Stimulated activated naive CD8-positive, alpha-beta T cell treated with anti-CD3 and anti-CD28 coated beads, Interleukin-15, amount 100 ng/mL, for 72 hours (primary cell): Measurements from ENCODE around the gene TMEM181.

Source experiments
- ATAC-seq: fragments of 150-1000 bp; cut with Tn5 transposase; 2 replicates; pipeline ENCODE4 v1.10.0; 2021; ENCODE audit warnings: mild to moderate bottlenecking, moderate library complexity
- DNase-seq, 2 donors: peaks; one replicate each; pipeline ENCODE4 v3.0.0; 2021 to 2022
- H3K27ac Mint-ChIP-seq, 2 donors: one replicate each; pipeline ENCODE4 v1.8.0; 2022; ENCODE audit warnings: mild to moderate bottlenecking in 2 of 2, mixed read lengths in 2 of 2, moderate library complexity in 2 of 2
- H3K27me3 Mint-ChIP-seq: one replicate; pipeline ENCODE4 v1.8.0; 2022; ENCODE audit warnings: mixed read lengths
- H3K4me1 Mint-ChIP-seq: one replicate; pipeline ENCODE4 v1.8.0; 2022; ENCODE audit warnings: mild to moderate bottlenecking, mixed read lengths
- H3K4me3 Mint-ChIP-seq, 2 donors: one replicate each; pipeline ENCODE4 v1.8.0; 2022; ENCODE audit warnings: mild to moderate bottlenecking in 2 of 2, mixed read lengths in 2 of 2, moderate library complexity in 1 of 2
- H3K9me3 Mint-ChIP-seq, 2 donors: one replicate each; pipeline ENCODE4 v1.8.0; 2022; ENCODE audit warnings: mixed read lengths in 2 of 2

TMEM181 gene

DNA sequence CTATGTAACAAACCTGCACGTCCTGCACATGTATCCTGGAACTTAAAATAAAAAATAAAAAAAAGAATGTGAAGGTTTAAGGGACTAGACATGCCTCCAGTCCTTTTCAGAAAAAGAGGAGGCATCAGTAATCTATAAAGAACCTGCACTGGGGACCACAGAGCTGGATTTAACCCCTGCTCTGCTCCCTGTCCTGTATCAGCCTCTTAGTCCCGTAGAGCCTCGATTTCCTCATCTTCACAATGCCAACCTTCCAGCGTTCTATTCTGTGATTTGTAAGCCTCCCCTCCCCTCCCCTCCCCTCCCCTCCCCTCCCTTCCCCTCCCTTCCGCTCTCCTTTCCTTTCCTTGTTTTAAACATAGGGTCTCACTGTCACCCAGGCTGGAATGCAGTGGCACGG lies 31.1 kb upstream of the TMEM181 start:
- peaks cover 67% of the 10 kb centered on the region for H3K27me3 Mint-ChIP-seq
- no peak overlapping the region for H3K27ac Mint-ChIP-seq
- ATAC-seq (no peak), DNase-seq (no peak)
- no peaks in the 10 kb centered on the region for H3K4me1 Mint-ChIP-seq
- H3K4me3 Mint-ChIP-seq = no peak overlapping the region
- H3K9me3 Mint-ChIP-seq = peaks cover 14 to 27% of the 10 kb centered on the region in 2 donors

DNA sequence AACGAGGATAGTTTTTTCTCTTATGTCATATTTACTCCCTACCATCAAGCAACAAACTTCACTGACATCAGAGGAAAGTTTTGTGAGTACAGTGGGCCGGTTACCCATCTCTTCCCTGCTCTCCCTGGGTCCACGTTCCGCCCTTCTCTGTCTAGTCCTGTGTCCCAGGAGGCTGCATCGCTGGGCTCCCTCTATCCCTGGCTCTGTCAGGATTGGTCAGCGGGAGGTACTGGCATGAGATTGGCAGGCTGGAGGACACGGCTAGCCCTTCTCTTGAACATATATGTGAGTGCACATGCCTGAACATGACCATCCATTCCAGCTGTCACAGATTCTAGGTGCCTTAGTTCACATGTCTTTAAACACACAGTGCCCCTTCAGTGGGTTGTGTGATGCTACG lies 30.3 kb upstream of the TMEM181 start:
- H3K4me3 Mint-ChIP-seq = no peak overlapping the region
- peaks cover 61% of the 10 kb centered on the region for H3K27me3 Mint-ChIP-seq
- ATAC-seq (no peak), DNase-seq (no peak)
- peaks cover 14 to 27% of the 10 kb centered on the region in 2 donors for H3K9me3 Mint-ChIP-seq
- no peak overlapping the region for H3K27ac Mint-ChIP-seq
- H3K4me1 Mint-ChIP-seq = no peaks in the 10 kb centered on the region

DNA sequence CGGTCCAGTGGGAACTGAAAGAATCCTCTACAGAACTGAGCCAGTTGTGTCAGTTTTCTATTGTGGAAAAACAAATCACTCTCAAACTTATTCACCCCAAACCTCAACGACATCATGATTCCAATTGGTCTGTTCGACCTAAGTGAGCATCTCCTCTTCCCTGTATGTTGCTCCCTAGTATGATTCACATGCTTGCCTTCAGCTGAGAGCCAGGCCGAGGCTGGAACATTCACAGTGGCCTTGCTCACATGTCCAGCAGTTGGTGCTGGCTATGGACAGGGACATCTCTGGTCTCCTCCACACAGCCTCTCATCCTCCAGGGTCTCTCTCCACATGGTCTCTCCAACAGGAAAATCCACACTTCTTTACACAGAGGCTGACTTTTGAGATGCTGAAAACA lies 28.3 kb upstream of the TMEM181 start:
- ATAC-seq (no peak), DNase-seq (no peak)
- Mint-ChIP-seq H3K4me1 (no peaks in the 10 kb centered on the region), H3K27ac (no peak overlapping the region), H3K27me3 (peaks cover 61% of the 10 kb centered on the region), H3K9me3 (peaks cover 9 to 33% of the 10 kb centered on the region in 2 donors), H3K4me3 (no peak overlapping the region)

DNA sequence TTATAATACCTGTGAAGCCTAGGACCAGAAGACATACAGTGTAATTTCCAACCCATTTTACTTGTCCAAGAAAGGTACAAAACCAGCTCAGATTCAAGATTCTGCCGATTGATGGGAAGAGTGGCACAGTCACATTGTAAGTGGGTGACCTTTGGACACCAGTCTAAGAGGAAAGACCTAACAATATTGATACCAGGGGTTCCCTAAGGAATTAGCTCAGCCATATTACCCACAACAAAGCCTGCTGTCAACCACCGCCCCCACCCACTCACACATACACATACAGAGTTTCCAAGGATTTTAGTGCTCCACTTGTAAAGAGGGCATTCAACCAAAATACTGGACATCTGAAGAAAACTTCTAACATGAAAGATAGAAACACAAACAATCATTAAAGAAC lies 27.9 kb upstream of the TMEM181 start:
- Mint-ChIP-seq H3K27me3 (peaks cover 60% of the 10 kb centered on the region), H3K4me1 (no peaks in the 10 kb centered on the region), H3K4me3 (no peak overlapping the region), H3K27ac (no peak overlapping the region), H3K9me3 (peaks cover 5 to 29% of the 10 kb centered on the region in 2 donors)
- DNase-seq (no peak), ATAC-seq (no peak)

DNA sequence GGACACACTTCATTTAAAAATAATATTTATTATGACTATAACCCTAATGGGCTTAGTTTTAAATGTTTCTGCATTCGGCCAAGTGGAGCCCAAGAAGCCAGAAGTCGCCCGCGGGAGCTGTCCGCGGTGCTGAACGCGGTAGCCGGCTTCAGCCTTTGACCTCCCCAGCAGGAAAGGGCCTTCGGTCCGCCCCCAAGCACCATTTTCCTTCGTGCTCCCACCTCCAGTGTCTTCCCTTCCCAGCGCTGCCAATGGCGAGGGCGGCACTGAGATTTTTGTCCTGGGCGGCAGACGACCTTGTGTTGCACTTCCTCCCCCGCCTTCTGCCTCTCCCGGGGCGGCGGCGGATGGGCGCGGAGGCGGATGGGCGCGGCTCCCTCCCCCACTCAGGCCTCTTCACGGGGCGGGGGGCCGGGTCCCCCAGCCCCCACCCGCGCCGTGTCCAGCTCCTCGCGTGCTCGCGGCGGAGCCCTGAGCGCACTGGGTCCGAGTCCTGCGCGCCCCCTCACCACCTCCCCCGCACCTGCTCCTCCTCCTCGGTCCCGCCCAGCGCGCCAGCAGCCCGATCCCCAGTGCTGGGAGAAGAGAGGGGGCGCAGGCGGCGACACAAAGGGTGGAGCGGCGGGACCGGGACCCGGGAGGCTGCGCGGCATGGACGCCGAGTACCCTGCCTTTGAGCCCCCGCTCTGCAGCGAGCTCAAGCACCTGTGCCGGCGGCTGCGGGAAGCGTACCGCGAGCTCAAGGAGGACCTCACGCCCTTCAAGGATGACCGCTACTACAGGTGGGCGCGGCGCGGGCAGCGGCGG lies 23.6 kb upstream of the TMEM181 start:
- Mint-ChIP-seq H3K27me3 (peaks cover 74% of the 10 kb centered on the region), H3K9me3 (peaks cover 0 to 13% of the 10 kb centered on the region in 2 donors), H3K27ac (no peak overlapping the region), H3K4me1 (no peaks in the 10 kb centered on the region), H3K4me3 (peak overlapping the region; percentile 69 to 85)
- ATAC-seq (peak; percentile 67), DNase-seq (peak; percentile 64 to 68)

DNA sequence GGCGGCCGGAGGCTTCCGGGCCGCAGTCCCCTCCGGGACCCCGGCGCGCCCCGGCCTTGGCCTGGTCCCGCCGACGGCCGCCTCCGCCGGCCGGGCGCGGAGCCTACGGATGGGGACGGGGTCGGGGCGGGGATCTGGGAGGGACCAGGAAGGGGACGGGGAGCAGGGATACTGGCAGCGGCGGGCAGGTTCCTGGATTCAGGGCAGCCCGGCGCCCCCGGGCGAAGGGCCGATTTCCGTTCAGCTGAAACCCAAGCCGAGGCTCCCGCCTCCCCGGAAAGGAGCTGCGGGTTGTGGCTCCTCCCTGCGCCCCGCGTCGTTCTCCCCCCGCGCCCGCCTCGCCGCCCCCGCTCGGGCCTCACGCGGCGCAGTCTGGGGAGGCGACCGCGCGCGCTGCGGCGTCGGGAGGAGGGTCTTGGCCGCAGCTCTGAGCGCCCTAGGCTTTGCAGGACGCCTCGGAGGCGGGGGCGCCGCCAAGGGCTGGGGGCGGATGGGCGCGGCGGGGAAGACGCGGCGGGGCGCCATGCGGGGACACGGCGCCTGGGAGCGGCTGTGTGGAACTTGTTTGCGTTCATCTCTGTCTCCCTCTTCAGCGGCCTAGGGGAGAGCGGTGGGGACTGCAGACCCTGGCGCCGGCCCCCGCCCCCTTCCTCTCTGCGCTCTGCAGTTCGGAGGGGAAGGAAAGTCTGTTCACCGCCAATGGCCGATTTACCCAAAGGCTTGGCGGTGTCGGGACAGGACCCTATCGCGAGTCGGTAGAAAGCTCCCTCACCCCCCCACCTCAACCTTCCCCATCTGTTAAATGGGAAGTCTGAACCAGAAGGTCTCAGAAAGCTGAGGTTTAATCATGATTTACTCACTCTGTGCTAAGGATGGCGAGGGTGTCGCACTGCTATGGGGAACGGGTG lies 22.7 kb upstream of the TMEM181 start:
- DNase-seq (no peak), ATAC-seq (peak; percentile 68)
- no peak overlapping the region for H3K27ac Mint-ChIP-seq
- H3K9me3 Mint-ChIP-seq = peaks cover 0 to 7% of the 10 kb centered on the region in 2 donors
- H3K27me3 Mint-ChIP-seq = peaks cover 67% of the 10 kb centered on the region
- peak overlapping the region; percentile 69 to 85 for H3K4me3 Mint-ChIP-seq
- H3K4me1 Mint-ChIP-seq = no peaks in the 10 kb centered on the region

DNA sequence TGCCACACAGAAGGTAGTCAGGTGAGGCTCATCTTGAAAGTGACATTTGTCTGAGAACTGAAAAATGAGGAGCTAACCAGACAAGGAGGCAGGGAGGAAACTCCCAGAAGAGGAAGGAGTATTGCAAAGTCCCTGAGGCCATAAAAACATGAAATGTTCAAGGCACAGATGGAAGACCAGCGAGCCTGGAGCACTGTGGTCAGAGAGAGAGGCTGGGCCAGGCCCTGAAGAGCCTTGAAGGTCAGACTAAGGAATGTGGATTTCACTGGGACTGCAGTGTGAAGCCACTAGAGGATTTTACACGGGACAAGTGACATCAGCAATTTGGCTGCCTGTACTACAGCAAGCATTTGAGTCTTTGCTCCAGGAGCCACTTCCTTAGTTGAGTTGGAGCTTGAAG lies 21.1 kb upstream of the TMEM181 start:
- Mint-ChIP-seq H3K9me3 (peaks cover 0 to 7% of the 10 kb centered on the region in 2 donors), H3K27ac (no peak overlapping the region), H3K4me1 (no peaks in the 10 kb centered on the region), H3K4me3 (no peak overlapping the region), H3K27me3 (peaks cover 67% of the 10 kb centered on the region)
- DNase-seq = no peak
- no peak for ATAC-seq

DNA sequence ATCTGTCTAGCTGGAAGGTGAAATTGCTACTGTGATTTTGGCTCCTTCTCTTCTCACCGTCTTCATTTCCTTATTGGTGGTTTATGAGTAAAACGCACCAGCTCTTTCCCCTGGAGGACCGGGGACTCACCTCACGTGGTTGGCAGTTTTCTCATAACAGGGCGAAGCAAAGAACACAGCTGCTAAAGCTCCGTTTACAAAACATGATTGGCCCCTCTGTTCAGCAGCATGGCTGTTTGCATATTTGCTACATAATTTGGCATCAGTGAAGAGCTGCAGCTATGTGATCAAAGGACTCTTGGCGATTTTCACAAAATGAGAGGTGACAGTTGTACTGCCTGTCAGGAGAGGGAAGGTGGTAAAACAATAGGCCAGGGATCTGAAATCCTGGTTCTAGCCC lies 20.5 kb upstream of the TMEM181 start:
- Mint-ChIP-seq H3K27me3 (peaks cover 67% of the 10 kb centered on the region), H3K9me3 (peaks cover 0 to 7% of the 10 kb centered on the region in 2 donors), H3K4me3 (no peak overlapping the region), H3K4me1 (no peaks in the 10 kb centered on the region), H3K27ac (no peak overlapping the region)
- no peak for ATAC-seq
- DNase-seq = no peak

DNA sequence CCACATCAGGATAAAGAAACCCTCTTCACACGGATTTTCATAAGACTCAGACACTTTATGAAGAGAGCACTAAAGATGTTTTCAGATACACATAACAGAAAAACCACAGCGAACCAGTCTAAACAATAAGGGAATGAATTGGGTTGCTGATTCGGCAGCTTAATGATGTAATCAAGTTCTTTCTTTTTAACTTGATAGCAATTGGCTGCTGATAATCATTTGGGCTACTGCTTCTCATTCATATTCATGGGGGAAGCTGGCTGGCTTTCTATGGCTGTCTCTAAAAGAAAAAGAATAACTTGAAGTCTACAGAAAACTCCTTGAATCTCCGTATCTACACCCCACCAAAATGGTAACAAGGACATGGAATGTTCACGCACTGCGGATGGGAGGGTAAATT lies 20.0 kb upstream of the TMEM181 start:
- Mint-ChIP-seq H3K27me3 (peaks cover 62% of the 10 kb centered on the region), H3K4me1 (no peaks in the 10 kb centered on the region), H3K4me3 (no peak overlapping the region), H3K27ac (no peak overlapping the region), H3K9me3 (peaks cover 0 to 7% of the 10 kb centered on the region in 2 donors)
- DNase-seq (no peak), ATAC-seq (no peak)

DNA sequence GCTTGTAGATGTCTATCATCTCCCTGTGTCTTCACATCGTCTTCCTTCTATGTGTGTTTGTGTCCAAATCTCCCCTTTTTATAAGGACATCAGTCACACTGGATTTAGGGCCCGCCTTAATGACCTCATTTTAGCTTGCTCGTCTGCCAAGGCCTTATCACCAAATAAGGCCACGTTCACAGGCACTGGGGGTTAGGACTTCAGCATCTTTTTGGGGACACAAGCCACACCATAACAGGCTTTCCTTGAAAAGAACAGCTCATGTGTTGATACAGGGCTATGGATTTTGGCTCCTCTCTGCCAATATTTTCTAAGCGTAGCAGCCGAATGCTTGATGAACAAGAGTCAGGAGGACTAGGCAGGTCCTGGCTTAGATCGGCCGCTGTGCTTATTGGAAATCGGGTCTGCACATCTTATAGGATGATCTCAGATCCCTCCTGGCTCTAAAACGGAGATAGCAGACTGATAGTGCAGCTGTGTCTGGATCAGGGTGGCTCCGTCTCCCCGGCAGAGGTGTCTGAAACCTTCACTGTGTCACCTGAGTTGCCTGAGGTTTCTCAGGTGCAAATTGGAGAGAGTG lies 16.2 kb upstream of the TMEM181 start:
- no peak overlapping the region for H3K27ac Mint-ChIP-seq
- no peak for ATAC-seq

DNA sequence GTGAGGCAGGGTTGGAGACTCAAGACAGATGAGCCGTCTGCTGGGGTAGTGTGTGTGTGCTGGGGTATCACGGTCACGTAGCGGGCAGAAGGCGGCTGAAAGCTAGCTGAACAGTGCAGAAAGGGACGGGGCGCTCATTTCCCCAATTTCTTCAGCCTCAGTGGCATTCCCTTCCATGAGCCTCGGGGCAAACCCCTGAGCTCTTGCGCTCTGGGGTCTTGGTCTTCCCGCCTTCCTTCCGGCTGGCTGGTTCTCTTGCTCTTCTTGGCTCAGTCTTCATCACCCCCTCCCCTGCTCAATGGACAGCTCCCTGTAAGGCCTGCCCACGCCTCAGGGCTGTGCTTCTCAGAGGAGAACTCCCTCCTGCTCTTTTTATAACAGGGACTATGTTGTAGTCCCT lies 15.5 kb upstream of the TMEM181 start:
- no peak for DNase-seq
- Mint-ChIP-seq H3K4me1 (no peaks in the 10 kb centered on the region), H3K4me3 (no peak overlapping the region), H3K27me3 (peaks cover 21% of the 10 kb centered on the region), H3K27ac (no peak overlapping the region), H3K9me3 (no peaks in the 10 kb centered on the region)
- ATAC-seq = no peak

More for the DNA sequence above, 16.2 kb upstream of the TMEM181 start:
- Mint-ChIP-seq H3K9me3 (no peaks in the 10 kb centered on the region), H3K4me3 (no peak overlapping the region), H3K27me3 (peaks cover 28% of the 10 kb centered on the region), H3K4me1 (no peaks in the 10 kb centered on the region)
- no peak for DNase-seq

DNA sequence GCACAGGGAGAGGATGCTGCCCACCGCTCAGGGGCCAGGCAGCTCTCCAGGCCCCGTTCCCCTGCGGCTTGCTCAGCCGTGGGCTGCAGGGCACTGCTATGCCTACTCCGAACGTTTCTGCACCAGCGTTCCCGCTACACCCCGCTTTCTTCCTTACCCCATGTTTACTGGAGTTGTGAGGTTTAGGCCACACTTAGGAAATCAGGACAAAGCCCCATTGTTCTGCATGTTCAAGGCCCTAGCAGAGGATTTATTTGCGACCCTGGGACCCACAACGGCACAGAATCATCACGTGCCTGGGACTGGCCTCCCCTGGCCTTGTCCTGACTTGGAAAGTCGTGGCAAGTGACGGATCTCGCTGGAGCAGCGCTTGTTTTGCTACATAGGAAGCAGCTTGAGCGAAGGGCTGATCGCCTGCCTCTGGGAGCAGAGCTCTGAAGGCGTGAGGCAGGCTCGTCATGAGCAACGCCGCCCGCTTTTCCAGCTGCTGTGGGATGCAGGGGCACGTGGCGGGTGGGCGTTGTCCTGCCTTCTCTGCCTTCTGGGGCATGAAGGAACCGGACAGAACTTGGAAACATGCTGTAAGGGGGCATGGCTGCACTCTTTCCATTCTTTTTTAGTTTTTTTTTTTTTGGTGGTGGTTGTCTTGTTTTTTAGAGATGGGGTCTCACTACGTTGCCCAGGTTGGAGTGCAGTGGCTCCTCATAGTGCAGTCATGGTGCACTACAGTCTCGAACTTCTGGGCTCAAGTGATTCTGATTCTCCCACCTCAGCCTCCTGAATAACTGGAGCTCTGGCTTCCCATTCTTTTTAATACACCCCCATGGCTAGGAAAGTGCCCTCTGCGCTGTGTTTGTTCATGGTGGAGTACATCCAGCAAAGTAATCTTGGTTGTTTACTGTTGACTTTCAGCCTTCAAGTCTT lies 14.6 kb upstream of the TMEM181 start:
- Mint-ChIP-seq H3K4me1 (no peaks in the 10 kb centered on the region), H3K27ac (no peak overlapping the region), H3K9me3 (no peaks in the 10 kb centered on the region), H3K27me3 (peaks cover 12% of the 10 kb centered on the region), H3K4me3 (no peak overlapping the region)
- DNase-seq (no peak), ATAC-seq (no peak)

DNA sequence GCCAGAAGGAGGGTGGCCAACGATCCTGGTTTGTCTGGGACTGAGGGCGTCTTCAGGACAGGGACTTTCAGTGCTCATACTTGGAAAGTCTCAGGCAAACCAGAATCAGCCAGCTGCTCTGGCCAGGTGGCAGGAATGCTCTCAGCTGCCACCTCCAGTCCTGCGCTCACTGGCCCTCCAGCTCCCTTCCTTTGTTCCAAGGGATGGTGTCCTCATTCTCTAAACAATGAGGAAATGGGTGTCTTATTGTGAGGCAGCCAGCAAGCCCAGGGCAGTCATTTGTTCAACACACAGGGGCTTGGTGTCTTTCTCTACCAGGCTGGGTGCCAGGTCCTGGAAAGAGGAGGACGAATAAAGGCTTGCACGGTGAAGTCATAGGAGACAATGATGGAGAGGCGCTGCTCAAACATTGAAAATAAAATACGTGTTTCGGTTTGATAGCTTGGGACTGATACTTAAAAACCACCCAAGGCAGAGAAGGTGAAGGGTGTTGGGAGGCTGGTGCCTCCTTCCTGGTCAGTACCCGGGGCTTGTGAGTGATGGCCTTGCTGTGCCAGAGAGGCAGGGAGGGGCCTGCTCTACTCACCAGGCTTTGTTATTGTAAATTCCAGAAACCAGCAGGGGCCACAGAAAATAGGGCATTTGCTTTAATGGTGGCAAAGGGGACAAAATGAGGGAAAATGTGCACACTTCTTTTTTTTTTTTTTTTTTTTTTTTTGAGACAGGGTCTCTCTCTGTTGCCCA lies 11.3 kb upstream of the TMEM181 start:
- DNase-seq = no peak
- H3K27ac Mint-ChIP-seq = no peak overlapping the region
- no peaks in the 10 kb centered on the region for H3K4me1 Mint-ChIP-seq
- peaks cover 9% of the 10 kb centered on the region for H3K27me3 Mint-ChIP-seq
- ATAC-seq = no peak
- H3K9me3 Mint-ChIP-seq = no peaks in the 10 kb centered on the region
- H3K4me3 Mint-ChIP-seq = no peak overlapping the region

DNA sequence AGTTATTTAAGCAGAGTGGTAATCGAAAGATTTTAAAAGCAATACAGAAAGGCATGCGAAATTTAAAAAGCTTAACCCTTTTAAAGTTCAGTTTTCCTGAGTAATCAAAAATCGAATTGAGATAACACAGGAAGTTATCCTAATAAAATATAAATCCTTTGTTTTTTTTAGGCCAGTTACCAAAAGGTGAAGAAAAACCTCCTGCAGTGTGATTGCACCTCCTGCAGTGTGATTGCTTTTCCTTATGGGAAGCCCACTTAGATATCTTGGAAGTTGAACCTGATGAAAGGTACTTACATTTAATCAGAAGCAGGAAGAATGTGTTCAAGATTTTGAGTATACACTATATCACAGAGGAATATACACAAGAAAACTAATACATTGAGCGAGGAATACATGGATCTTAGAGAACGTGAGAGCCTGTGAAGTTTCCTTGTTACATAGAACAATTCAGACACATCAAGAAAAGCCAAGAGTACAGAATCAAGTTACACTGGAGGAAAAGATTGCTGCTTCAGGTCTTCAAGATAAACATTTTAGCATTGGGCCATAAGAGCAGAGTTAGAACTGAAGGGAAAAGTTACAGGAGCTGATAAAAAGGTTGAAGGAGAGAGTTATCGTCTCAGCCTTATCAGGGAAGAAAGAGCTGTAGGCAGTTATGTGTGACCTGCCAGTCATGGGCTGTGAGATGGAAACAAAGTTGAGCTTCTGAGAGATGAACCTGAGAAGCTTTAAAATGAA lies 7.7 kb upstream of the TMEM181 start:
- H3K27me3 Mint-ChIP-seq = peaks cover 9% of the 10 kb centered on the region
- no peaks in the 10 kb centered on the region for H3K9me3 Mint-ChIP-seq
- no peak overlapping the region for H3K4me3 Mint-ChIP-seq
- no peak overlapping the region for H3K27ac Mint-ChIP-seq
- DNase-seq (no peak), ATAC-seq (no peak)
- no peaks in the 10 kb centered on the region for H3K4me1 Mint-ChIP-seq
